ENCODE data around the gene PPP1R2. TPM values are rescaled to one million over a fixed set of nuclear protein-coding genes. Genes with fewer than 3 reads are reported as not detected.

PPP1R2 gene
- total RNA-seq, 1 donor from 2014 or later, result 168 TPM

DNA sequence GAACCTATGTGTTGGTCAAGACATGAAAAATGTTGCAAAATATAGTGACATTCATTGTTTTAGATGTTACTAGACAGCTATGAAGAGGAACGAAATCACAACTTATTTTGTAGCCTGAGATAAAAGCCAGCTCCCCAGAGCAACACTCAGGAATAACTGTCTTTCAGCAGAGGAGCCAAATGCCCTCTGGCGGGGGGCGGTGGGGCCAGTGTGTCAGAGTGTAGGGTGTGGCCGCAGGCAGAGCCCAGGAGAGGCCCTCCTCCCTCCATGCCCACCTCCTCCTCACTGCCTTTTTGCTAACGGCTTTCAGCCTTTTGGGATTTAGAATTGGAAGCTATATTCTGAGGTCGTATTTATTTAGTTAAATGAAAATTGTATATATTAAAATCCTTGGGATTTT lies 23.7 kb upstream of the PPP1R2 start:
- no peak for DNase-seq (ENCODE audit: low read depth, low spot score)

DNA sequence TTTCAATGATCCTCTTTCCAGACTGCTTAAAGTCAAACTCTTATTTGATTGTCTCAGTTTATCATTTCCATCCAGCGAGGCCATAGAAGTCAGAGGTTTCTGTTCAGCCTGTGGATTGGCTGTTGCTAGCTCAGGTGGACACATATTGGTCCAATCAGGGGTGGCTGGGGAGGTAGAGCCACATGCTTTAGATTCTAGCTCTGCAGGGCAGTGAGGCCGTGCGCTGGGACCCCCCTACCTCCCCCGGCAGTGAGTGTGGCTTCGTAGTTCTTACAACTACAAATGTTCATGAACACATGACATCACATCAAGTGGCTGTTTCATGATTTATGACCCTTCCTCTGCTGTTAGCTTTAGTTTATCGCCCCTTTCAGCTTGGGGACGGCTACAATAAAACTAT lies 22.6 kb upstream of the PPP1R2 start:
- DNase-seq (ENCODE audit: low read depth, low spot score), result no peak

DNA sequence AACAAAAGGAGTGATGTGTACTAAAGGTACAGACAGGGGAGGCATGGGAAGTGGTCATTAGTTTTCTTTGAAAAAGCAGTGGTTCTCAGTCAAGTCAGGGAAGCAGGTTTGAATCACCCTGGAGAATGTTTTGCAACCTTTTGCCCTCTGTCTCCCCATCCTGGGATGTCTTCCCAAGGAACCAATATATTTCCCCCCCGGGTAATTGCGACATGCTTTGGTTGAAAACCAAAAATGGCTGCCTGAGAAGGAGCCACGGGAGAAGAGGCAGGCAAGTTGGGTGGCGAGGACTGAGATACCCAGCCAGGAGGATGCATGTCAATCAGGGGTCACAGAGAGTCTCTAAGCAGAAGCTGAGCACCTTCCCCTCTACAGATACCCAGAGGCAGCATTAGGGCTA lies 20.2 kb upstream of the PPP1R2 start:
- no peak for DNase-seq (ENCODE audit: low read depth, low spot score)

DNA sequence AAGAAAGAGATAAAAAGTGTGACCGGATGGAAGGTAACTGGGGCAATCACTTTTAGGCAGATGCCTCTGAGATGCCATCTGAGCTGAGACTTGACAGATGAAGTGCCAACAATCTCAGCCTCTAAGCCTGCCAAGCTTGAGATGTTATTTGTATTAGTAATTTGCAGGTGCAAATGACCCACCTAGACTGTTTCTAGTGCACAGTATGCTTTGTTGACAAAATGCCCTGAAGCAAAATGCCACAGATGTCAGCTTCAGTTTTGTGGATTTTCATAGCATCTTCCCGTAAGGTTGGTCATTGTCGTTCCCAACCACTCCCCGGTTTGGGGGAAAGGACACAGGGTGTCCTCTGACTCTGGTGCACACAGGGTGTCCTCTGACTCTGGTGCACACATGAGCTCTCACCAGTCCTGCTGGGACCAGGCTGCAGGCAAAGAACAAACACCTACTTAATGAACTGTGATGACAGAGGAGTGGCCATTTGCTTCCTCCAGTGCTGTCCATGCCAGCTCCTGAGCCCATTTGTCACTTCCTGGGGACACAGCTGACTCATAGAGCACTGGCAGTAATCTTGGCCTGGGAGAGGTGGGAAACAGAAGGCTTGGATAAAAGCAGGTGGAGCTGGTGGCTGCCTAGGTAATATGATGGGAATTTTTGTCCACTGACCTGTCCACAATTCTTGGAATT lies 16.7 kb upstream of the PPP1R2 start:
- DNase-seq (ENCODE audit: low read depth, low spot score), result no peak

DNA sequence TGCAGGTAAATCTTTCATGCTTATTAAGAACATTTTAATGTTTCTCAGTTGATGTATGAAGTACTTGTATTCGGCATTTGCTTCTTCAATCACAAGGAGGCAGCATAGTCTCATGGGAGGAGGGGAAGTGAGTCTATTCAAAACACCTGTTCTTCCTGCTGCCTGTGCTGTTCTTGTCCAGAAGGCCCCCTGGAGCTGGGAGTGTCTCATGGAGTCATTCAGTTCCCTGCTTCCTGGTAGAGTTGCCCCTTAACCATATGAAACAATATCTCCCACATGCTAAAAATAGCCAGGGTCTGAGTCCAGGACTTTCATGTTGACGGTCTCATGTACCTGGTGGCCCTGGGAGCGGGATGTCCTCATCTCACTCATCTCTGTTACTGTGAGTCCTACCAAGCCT lies 15.5 kb upstream of the PPP1R2 start:
- DNase-seq (ENCODE audit: low read depth, low spot score), result no peak

DNA sequence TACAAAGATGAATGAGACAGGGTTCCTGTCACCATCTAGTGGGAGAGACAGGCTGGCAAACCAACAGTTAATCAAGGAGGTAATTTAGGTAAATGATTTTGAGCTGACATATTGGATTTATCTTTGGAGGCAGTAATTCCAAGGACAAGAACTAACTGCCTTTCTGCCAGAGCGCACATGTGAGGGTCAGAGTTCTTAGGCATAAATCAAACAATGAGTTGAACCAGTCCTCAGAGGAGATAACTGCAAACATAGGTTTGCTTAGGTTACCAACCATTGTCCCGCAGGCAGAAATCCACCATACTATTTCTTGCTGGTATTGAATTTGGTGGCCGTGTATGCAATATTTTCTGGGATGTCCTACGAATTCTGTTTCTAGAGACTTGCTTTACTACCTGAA lies 14.2 kb upstream of the PPP1R2 start:
- DNase-seq (ENCODE audit: low read depth, low spot score), result no peak

DNA sequence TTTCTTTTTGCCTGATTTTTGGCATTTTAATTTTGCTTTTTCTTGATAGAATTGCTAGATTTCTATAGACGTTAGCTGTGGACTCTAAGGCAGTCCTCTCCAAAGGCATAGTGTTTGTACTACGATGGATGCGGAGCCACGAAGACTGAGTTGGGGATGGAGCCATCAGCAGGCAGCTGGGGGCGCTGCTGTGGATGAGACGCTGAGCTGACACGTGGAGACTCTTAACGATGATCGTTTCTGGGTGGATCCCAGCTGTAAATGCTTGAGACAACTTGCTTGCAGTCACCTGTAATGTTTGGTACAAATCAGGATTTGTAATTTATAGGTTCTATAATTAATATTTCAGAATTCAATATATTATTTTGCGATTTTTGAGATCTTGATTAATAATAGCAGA lies 13.3 kb upstream of the PPP1R2 start:
- no peak for DNase-seq (ENCODE audit: low read depth, low spot score)

DNA sequence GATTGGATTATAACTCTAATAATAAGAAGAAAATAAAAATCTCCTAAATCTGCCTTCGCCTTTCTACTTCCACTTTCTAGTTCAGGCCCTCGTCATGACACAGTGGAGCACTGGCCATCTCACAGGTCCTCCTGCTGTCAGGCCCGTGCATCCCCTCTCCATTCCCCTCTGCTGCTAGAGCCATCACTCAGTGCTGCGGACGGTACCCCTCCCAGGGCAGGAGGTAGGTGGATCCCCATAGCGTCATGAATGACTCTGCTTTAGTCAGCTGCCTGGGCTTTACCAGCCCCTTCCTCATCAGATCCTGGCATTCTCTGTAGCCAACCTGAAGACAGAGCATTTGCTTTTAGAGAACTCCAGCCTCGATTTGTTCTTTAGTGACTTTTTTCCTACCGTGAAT lies 12.0 kb upstream of the PPP1R2 start:
- DNase-seq (ENCODE audit: low read depth, low spot score), result no peak

DNA sequence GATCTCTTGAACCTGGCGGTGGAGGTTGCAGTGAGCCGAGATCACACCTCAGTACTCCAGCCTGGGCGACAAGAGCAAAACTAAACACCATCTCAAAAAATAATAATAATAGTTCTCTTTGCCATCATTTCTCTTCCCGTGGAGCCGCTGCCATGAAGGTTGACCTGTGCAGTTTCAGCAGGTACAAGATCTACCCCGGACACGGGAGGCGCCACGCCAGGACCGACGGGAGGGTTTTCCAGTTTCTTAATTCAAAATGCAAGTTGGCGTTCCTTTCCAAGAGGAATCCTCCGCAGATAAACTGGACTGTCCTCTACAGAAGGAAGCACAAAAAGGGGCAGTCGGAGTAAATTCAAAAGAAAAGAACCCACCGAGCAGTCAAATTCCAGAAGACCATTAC lies 11.3 kb upstream of the PPP1R2 start:
- DNase-seq (ENCODE audit: low read depth, low spot score), result no peak

DNA sequence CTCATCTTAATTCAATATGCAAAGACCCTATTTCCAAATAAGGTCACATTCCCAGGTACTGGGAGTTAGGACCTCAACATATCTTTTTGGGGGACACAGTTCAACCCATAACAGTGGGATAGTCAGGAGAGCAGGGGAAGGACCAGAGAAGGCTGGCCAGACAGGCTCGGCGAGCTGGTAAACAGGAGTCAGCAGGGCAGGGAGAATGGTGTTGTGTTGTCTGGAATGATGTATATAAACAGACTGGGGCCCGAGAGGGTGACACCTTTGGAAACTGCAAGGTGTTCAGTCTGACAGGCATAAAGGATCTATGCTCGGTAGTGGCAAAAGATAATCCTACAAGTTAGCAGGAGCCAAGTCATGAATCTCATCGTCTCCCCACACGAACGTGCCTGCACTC lies 10.1 kb upstream of the PPP1R2 start:
- DNase-seq (ENCODE audit: low read depth, low spot score), result no peak

DNA sequence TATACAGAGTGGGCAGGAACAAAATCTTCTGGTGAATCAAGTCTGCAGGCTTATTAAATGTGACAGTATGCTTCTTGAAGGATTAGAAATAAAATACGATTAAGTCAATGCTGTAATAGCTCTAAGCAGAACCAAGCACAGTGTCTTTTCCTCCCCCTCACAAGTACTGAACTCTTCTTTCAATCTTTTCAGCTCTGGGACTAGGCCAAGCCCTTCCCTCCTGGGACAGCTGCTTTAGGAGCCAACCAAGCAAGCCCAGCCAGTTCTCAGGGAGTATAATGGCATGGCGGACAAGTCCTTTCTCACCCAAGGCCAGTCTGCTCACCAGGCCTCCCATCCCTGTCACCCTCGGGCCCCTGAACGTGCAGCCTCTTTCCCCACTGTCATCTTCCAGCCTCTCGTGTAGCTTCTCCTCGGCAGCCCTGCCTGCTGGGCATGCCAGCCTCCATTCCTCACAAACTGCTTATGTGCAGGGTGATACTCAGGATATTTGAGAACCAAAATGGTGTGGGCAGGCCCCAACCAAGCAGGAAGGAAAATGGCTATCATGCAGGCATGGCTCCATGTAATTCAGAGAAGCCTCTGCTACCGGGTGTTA lies 8.4 kb upstream of the PPP1R2 start:
- DNase-seq (ENCODE audit: low read depth, low spot score), result no peak

DNA sequence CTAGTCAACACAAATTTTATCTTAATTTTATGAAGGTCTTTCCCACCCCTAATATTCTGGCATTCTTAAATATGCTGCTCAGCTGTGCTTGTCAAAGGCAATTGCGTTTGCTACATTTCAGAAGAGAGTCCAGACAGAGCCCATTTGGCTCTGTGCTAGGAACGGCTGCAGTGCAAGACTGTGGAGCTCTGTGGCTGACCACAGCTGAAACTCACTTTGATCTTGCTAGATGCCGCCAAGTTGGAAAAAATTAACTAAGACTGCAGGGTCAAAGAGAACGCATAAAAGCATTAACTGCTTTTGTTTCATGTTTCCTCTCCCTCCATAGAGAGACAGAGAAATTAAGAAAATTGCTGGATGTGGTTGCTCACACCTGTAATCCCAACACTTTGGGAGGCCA lies 7.6 kb upstream of the PPP1R2 start:
- DNase-seq (ENCODE audit: low read depth, low spot score), result no peak

DNA sequence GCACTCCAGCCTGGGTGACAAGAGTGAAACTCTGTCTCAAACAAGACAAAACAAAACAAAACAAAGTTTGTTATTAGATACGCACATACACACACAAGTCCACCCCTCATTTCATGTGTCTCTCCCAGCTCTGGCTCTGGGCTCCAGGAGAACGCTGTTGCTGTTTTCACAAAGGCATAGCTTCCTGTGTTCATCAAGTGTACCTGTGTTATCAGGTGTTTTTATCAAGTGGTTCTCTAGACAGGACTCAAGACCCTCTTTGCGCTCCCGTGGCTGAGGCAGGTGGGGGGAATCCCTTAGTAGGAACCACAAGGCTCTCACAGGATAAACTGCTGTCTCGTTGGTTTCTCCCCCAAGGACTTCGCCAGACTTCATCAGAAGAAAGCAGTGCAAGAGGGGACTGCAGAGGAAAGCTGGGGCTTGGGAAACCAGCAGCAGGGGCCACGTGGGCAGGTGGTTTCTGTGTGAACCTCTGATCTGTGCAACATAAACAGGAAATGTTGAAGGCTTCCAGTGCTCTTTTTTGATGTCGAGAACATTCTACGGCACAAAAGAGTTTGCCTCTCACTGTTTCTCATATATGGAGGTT lies 6.9 kb upstream of the PPP1R2 start:
- no peak for DNase-seq (ENCODE audit: low read depth, low spot score)

DNA sequence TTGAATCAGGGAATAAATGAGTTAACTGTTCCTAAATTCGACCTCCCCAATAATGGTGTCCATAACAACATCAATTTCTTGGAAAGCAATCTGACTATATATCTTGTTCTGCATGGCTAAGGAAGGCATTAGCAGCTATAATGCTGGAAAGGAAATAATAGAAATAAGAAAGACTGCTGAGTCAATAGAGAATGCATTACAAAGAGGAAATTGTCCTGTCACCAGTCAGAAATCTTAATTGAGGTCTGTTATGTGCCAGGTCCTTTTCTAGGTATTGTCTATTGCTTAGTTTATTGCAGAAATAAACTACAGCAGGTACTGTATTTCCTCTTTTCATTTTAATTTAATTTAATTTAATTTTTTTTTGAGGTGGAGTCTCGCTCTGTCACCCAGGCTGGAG lies 5.9 kb upstream of the PPP1R2 start:
- no peak for DNase-seq (ENCODE audit: low read depth, low spot score)

DNA sequence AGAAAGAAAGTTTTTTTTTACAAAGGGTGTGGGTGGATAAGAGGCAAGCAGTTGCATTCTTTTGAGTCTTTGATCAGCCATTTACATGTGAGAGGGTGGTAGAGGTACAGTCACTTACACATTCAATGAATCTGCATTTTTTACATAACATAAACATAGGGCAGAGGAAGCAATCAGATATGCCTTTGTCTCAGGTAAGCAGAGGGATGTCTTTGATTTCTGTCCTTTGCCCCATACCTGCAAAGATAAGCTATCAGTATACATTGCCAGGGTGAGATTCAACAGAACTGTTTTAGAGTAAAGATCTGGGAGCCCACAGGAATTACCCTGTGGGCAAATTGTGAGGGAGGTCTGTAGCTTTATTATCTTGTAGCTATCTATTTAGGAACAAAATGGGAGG lies 5.4 kb upstream of the PPP1R2 start:
- no peak for DNase-seq (ENCODE audit: low read depth, low spot score)

DNA sequence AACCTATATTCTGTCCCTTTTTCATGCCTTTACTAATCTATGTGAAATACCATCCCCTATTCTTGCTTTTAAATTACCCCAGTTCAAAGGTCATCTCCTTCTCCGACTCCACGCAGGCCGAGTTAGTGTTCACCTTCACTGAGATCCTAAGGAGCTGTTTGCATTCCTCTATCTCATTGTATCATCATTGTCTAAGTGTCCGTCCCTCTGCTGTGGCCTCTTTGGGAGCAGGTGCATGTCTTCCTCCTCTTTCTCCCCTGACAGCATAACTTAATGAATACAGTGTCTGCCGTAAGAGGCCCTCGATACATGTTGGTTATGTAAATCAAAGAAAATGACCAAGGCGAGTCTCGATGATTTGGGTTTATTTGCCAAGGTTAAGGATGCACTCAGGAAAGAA lies 4.9 kb upstream of the PPP1R2 start:
- no peak for DNase-seq (ENCODE audit: low read depth, low spot score)

DNA sequence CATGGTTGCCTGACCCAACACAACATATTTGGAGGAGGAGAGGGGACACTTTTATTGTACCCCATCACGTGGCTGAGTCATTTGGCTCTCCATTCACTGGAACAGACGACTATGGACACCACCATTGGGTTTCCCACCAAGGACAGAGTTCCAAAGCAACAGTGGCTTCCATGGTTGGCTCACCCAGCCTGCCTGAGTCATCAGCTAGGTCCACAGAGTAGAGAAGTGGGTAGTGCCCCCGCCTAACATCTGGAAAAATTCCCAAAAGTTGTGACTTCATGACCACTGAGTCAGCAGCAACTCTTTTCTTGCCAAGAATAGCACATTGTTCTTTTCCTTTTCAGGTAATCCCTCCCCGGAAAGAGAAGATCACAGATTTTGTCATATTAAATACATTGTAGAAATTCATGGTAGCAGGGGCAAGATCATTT lies 3.0 kb upstream of the PPP1R2 start:
- peak; percentile 22 for DNase-seq (ENCODE audit: low read depth, low spot score)

DNA sequence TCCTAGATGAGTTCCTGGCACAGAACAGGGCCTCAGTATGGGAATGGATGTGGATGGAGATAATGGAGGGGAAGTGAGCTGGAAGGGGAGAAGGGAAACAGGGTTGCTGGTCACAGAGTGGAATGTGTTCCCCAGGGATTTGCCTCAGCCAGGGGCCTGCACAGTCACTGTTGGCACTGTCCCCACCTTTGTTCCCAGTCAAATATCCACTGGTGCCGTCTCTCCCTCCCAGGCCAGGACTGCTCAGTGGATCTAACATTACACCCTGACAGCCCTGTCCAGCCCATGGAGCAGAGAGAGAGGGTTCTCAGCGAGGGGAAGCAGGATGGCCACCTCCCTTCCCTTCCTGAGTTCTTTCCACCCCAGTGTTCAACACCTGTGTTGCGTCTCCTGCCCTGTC lies 1.5 kb upstream of the PPP1R2 start:
- no peak for DNase-seq (ENCODE audit: low read depth, low spot score)

DNA sequence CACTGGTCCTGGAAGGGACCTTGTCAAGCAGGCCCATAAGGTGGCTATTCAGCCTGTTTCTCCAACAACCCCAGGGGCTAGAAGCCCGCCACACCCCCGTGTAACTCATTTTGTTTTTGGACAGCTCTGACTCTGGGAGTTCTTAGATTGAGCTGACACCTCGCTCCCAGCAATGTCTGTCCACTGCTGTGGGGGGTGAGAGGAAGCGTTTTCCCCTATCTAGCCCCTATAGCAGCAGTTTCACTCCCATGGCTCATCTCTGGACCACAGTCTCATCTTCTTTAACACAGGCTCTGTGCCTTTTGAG lies 1.1 kb upstream of the PPP1R2 start:
- no peak for DNase-seq (ENCODE audit: low read depth, low spot score)

DNA sequence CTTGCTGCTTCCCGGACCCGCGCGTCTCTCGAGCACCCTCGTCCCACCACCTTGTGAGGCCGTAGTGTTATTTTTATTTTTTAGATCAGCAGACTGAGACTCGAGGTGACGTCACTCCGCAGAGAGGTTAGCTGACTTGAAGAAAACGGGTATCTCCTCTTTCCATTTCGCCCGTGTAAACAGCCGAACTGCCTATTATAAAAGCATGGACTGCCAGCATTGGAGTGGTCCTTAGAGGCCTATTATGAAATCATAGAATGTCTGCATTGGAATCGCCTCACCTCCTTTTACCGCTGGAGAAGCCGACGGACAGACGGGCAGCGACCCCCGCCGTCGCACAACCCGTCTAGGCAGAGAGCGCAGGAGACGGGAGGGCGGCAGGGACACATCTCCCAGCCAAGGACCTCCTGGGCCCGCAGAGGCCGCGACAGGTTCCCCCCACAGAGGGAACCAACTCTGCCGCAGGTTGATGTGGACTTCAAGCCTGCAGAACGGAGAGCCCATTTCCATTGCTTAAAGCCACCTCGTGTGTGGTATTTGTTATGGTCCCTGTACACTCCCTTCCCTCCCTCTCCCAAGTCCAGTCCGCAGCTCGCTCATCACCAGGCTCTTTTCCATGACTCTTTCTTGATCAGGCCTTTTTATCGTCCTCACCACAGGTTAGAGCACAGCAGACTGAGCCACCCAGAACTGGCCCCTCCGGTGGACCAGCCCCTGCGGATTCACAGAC lies 540 bp upstream of the PPP1R2 start:
- no peak for DNase-seq (ENCODE audit: low read depth, low spot score)

DNA sequence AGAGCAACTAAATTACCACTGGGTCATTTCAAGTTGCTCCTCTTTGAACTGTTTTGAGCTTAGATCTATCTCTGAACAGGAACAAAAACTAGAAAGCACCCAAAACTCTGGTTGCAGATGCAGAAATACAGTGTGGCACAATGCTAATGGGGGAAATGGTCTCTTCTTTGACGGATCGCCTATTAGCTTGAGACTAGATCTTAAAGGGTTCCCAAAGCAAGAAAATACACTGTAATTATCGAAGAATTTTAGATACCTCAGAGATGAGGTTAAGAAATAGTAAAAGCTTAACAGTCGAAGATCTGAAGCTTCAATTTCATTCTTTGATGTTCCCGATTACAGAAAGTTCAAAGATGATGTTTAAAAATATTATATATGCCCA lies 818 bp downstream of the PPP1R2 start:
- no peak for DNase-seq (ENCODE audit: low read depth, low spot score)

DNA sequence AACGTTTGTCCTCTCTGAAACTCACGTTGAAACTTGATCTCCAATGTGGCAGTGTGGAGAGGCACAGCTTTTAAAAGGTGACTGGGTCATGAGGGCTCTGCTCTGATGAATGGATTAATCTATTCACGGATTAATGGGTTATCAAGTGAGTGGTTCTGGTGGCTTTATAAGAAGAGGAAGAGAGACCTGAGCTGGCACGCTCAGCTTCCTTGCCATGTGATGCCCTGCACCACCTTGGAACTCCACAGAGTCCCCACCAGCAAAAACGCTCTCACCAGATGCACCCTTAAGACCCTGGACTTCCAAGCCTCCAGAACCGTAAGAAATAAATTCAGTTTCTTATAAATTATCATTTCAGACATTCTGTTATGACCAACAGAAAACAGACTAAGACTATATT lies 2.6 kb downstream of the PPP1R2 start:
- no peak for DNase-seq (ENCODE audit: low read depth, low spot score)

DNA sequence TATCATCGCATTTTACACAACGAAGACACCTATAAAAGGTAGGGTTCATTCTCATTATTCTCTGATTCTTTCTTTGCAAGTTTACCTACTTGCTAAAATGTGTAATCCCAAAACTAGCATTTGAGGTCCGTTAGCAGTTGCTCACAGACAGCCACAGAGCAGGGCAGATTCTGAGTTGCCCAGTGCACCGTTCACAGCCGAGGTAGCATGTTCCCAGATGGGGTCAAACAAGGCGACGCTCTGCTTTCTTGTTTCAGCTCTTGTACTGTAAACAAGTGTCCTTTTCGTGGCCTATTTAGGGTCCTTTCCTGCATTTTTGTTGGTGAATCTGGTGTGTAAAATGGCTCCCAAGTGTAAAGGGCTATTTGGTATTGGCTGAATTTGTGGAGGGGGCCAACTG lies 3.1 kb downstream of the PPP1R2 start:
- no peak for DNase-seq (ENCODE audit: low read depth, low spot score)

Measured in pulmonary artery endothelial cell (primary cell).